Neutrophil (primary cell): ENCODE data around the gene THBS2.
"Not testable (repeated sequence)": the region's sequence is repeated elsewhere in the genome, so short reads cannot be mapped to it uniquely, and the experiment has no call there.

Source experiments
- H3K27ac ChIP-seq: fragments of 200-600 bp; sonication (generic); 2 replicates; pipeline ENCODE4 v1.5.1; 2016; ENCODE audit warnings: mild to moderate bottlenecking, moderate library complexity
- H3K27me3 ChIP-seq: fragments of 200-600 bp; sonication (generic); 2 replicates; pipeline ENCODE4 v1.6.0; 2016; ENCODE audit warnings: mild to moderate bottlenecking
- H3K36me3 ChIP-seq: fragments of 200-600 bp; sonication (generic); 2 replicates; pipeline ENCODE4 v1.5.1; 2017
- H3K4me1 ChIP-seq, 2 experiments: fragments of 200-600 bp in 1 of 2; sonication (generic) in 1 of 2; 1 replicate in 1 of 2; 2 replicates in 1 of 2; pipeline versions ENCODE4 v1.5.1 to v1.6.1; 2013 to 2016; ENCODE audit warnings: low read depth in 1 of 2, low read length in 1 of 2, mild to moderate bottlenecking in 1 of 2, moderate library complexity in 1 of 2; ENCODE audit not compliant: control insufficient read depth in 1 of 2, insufficient read depth in 1 of 2
- H3K4me3 ChIP-seq, 2 experiments: fragments of 200-600 bp in 1 of 2; sonication (generic) in 1 of 2; 1 replicate in 1 of 2; 2 replicates in 1 of 2; pipeline ENCODE4 v1.5.1; 2013 to 2016; ENCODE audit warnings: low read depth in 1 of 2, low read length in 1 of 2, mild to moderate bottlenecking in 1 of 2, moderate library complexity in 1 of 2
- H3K9me3 ChIP-seq: fragments of 200-600 bp; sonication (generic); 2 replicates; pipeline ENCODE4 v1.5.1; 2016
- TF ChIP-seq, protein P1 (sequence below): fragments of 200-600 bp; sonication (generic); IDR thresholded peaks from 2 replicates; pipeline ENCODE4 v1.5.1; 2016; ENCODE audit warnings: antibody characterized with exemption

Gene THBS2

DNA sequence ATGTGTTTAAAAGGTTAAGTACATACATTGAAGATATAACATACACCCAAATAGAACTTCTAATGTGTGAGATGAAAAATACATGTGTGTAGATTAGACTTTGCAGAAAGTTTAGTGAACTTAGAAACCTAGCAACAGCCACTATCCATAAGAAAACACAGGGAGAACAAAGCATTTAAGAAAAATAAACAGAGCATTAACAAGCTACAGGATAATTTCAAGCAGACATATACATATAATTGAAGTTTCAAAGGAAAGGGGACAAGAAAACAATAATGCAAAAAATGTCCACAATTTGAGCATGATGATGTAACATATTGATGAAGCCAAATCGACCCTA is 18.2 kb upstream of the THBS2 start:
- H3K4me1 ChIP-seq: no peaks in the 10 kb centered on the region
- H3K27me3 ChIP-seq: no peaks in the 10 kb centered on the region
- no peak overlapping the region for H3K4me3 ChIP-seq
- H3K36me3 ChIP-seq: no peaks in the 10 kb centered on the region
- H3K9me3 ChIP-seq: no peaks in the 10 kb centered on the region
- H3K27ac ChIP-seq: no peak overlapping the region
- TF ChIP-seq, protein P1, sequence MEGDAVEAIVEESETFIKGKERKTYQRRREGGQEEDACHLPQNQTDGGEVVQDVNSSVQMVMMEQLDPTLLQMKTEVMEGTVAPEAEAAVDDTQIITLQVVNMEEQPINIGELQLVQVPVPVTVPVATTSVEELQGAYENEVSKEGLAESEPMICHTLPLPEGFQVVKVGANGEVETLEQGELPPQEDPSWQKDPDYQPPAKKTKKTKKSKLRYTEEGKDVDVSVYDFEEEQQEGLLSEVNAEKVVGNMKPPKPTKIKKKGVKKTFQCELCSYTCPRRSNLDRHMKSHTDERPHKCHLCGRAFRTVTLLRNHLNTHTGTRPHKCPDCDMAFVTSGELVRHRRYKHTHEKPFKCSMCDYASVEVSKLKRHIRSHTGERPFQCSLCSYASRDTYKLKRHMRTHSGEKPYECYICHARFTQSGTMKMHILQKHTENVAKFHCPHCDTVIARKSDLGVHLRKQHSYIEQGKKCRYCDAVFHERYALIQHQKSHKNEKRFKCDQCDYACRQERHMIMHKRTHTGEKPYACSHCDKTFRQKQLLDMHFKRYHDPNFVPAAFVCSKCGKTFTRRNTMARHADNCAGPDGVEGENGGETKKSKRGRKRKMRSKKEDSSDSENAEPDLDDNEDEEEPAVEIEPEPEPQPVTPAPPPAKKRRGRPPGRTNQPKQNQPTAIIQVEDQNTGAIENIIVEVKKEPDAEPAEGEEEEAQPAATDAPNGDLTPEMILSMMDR: no peak

DNA sequence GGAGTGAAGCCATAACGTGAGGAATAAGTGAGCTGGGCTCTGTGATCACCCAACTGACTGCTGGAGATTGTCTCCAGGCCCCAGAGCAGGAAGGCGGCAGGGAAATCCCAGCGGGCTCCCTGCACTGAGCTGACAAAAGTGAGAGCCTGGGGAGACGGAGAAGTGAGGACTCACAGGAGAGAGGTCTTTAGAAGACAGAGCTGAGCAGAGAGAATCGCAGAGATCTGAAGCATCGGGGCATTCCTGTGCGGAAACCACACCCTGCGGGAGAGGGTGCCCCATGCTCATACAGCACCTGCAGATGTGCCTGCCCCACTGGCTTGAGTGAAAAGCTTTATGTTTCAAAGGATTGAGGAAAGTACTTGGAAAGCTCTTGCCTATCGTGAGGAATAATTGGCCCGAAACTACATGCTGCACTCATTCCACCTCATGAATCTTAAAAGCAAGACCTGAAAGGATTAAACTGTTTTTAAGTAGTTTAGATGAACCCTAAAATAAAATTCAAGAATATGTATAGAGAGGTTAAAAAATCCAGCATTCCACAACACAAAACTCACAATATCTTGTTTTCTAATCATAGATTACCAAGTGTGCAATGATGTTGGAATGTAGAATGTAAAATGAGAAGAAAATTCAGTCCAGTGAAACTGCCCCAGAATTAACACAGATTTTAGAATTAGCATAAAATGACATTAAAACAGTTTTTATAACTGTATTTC is 17.7 kb upstream of the THBS2 start:
- TF ChIP-seq, protein P1: no peak

DNA sequence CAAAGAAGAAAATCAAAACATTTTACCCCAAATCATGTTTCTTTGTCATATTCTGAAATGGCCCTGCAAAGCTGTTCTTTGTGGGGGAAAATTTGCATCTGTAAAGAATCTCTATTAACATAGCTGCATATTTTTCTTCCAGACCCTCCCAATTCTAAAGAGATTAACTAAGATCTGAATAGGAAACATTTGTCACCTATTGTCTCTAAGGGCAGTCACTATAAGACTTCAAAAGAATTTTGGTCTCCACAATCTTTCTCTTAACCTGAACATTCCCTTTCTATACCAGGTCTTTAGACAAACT is 16.4 kb upstream of the THBS2 start:
- not testable (repeated sequence) for H3K36me3 ChIP-seq, H3K27me3 ChIP-seq, H3K27ac ChIP-seq, H3K4me3 ChIP-seq, H3K9me3 ChIP-seq, H3K4me1 ChIP-seq

More for the DNA sequence above, 17.7 kb upstream of the THBS2 start:
- Histone ChIP-seq H3K27me3 (no peaks in the 10 kb centered on the region), H3K27ac (no peak overlapping the region), H3K4me1 (no peaks in the 10 kb centered on the region), H3K36me3 (no peaks in the 10 kb centered on the region), H3K4me3 (no peak overlapping the region), H3K9me3 (no peaks in the 10 kb centered on the region)

- no peaks in the 10 kb centered on the region for H3K27me3 ChIP-seq
- H3K4me3 ChIP-seq: no peak overlapping the region
- no peak overlapping the region for H3K27ac ChIP-seq
- no peaks in the 10 kb centered on the region for H3K36me3 ChIP-seq
- H3K4me1 ChIP-seq: no peaks in the 10 kb centered on the region
- no peaks in the 10 kb centered on the region for H3K9me3 ChIP-seq
- TF ChIP-seq, protein P1: no peak
Observed at GRCh38 chr6:169269180-169270076, 15.8 kb upstream of the THBS2 start.

DNA sequence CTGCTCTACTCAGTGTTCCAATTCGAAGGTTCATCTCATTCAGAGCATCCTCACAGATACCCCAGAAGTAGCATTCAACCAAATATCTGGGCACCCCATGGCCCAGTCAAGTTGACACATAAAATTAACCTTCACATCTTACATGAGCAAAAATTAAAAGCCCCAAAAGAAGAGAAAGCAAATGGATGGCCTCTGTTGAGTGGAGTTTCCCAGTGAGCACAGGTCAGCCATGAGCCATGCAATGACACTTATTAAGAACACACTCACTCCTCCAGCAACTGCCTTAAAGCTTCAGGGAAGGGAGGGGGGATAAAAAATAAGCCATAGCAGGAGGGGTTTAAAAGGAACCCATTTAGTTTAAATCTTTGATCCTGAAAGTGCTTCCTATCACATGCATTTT is 14.6 kb upstream of the THBS2 start:
- Histone ChIP-seq H3K27me3 (no peaks in the 10 kb centered on the region), H3K27ac (no peak overlapping the region), H3K4me3 (no peak overlapping the region), H3K36me3 (no peaks in the 10 kb centered on the region), H3K9me3 (no peaks in the 10 kb centered on the region), H3K4me1 (no peaks in the 10 kb centered on the region)
- TF ChIP-seq, protein P1: no peak
